B cell (primary cell): ENCODE measurements around the gene ISG15. TPM values are rescaled to one million over a fixed set of nuclear protein-coding genes. Genes with fewer than 3 reads are reported as not detected.

Experiments
- ATAC-seq: fragments of 200-7000 bp; cut with Tn5 transposase; one replicate; pipeline ENCODE4 v1.10.0; 2021; ENCODE audit warnings: low read depth, mild to moderate bottlenecking, moderate number of reproducible peaks, moderate library complexity
- CTCF ChIA-PET: fragments of 350-600 bp; sonication (Branson Sonifier 250); formaldehyde crosslinking; loops from one replicate; lab custom pipeline; 2021; ENCODE audit warnings: antibody characterized with exemption, inconsistent platforms; lab: Charles Lee
- POLR2A ChIA-PET: fragments of 350-600 bp; sonication (Branson Sonifier 250); formaldehyde crosslinking; loops from one replicate; lab custom pipeline; 2021; ENCODE audit warnings: antibody characterized with exemption; lab: Charles Lee
- DNase-seq: peaks from one replicate; pipeline ENCODE4 v3.0.0; 2013
- H2AFZ ChIP-seq: 2 replicates; pipeline ENCODE4 v1.6.1; 2012; ENCODE audit warnings: mild to moderate bottlenecking, low read depth, low read length; ENCODE audit not compliant: insufficient read depth, poor library complexity, severe bottlenecking
- H3K27ac ChIP-seq, 2 donors: 1 replicate in 1 of 2; 2 replicates in 1 of 2; pipeline ENCODE4 v1.5.1; 2012 to 2013; ENCODE audit warnings: low read length in 2 of 2, mild to moderate bottlenecking in 2 of 2, moderate library complexity in 1 of 2
- H3K27me3 ChIP-seq, 4 experiments: fragments of 200-600 bp in 1 of 4; sonication (generic) in 1 of 4; replicated peaks in 1 of 4; 1 replicate in 2 of 4; 2 replicates in 2 of 4; pipeline versions ENCODE4 v1.6.1 to v1.7.0; 2013 to 2016; ENCODE audit warnings: low read length in 3 of 4, mild to moderate bottlenecking in 2 of 4, mixed read lengths in 1 of 4, moderate library complexity in 1 of 4; ENCODE audit not compliant: insufficient read depth in 4 of 4, control insufficient read depth in 3 of 4; ENCODE audit errors: control extremely low read depth in 1 of 4
- H3K36me3 ChIP-seq, 2 experiments: replicated peaks in 1 of 2; 1 replicate in 1 of 2; 2 replicates in 1 of 2; pipeline versions ENCODE4 v1.6.1 to v1.7.1; 2013; ENCODE audit warnings: low read length in 1 of 2; ENCODE audit not compliant: insufficient read depth in 2 of 2, control insufficient read depth in 1 of 2; ENCODE audit errors: control extremely low read depth in 1 of 2, extremely low read depth in 1 of 2
- H3K4me1 ChIP-seq, 2 donors: fragments of 200-600 bp in 1 of 2; sonication (generic) in 1 of 2; 1 replicate in 1 of 2; 2 replicates in 1 of 2; pipeline versions ENCODE4 v1.5.1 to v1.6.1; 2013 to 2017; ENCODE audit warnings: low read length in 2 of 2; ENCODE audit not compliant: control insufficient read depth in 2 of 2, insufficient read depth in 2 of 2
- H3K4me2 ChIP-seq: replicated peaks from 2 replicates; pipeline ENCODE3; 2012; ENCODE audit warnings: mild to moderate bottlenecking, low read depth, low read length; ENCODE audit not compliant: poor library complexity, severe bottlenecking
- H3K4me3 ChIP-seq, 5 experiments: fragments of 200-600 bp in 1 of 5; sonication (generic) in 1 of 5; 1 replicate in 3 of 5; 2 replicates in 2 of 5; pipeline versions ENCODE4 v1.5.1 to v1.7.0; 2011 to 2016; ENCODE audit warnings: low read length in 4 of 5, mild to moderate bottlenecking in 4 of 5, low read depth in 2 of 5, control low read depth in 1 of 5, moderate library complexity in 1 of 5; ENCODE audit not compliant: insufficient read depth in 1 of 5; ENCODE audit errors: control extremely low read depth in 1 of 5, extremely low read depth in 1 of 5
- H3K79me2 ChIP-seq: fragments of 200-600 bp; sonication (generic); one replicate; pipeline ENCODE4 v1.6.0; 2016; ENCODE audit warnings: low read length; ENCODE audit not compliant: control insufficient read depth, insufficient read depth
- H3K9ac ChIP-seq: fragments of 200-600 bp; sonication (generic); 2 replicates; pipeline ENCODE4 v1.6.1; 2017; ENCODE audit warnings: mild to moderate bottlenecking, low read length, moderate library complexity
- H3K9me3 ChIP-seq, 3 donors: one replicate each; pipeline versions ENCODE4 v1.6.1 to v1.7.1; 2013; ENCODE audit warnings: low read length in 2 of 3; ENCODE audit not compliant: control insufficient read depth in 2 of 3, insufficient read depth in 1 of 3; ENCODE audit errors: control extremely low read depth in 1 of 3
- H4K20me1 ChIP-seq: 2 replicates; pipeline ENCODE4 v1.6.0; 2012; ENCODE audit warnings: mild to moderate bottlenecking, low read length; ENCODE audit not compliant: insufficient read depth, control insufficient read depth, poor library complexity, severe bottlenecking
- H3K27ac Mint-ChIP-seq: one replicate; pipeline ENCODE4 v1.8.0; 2021; ENCODE audit warnings: mixed read lengths
- H3K27me3 Mint-ChIP-seq: one replicate; pipeline ENCODE4 v1.8.0; 2021; ENCODE audit warnings: mixed read lengths
- H3K4me1 Mint-ChIP-seq: one replicate; pipeline ENCODE4 v1.8.0; 2021; ENCODE audit warnings: mixed read lengths
- H3K4me3 Mint-ChIP-seq: one replicate; pipeline ENCODE4 v1.8.0; 2021; ENCODE audit warnings: mixed read lengths
- H3K9me3 Mint-ChIP-seq: one replicate; pipeline ENCODE4 v1.8.0; 2022; ENCODE audit warnings: mixed read lengths; ENCODE audit not compliant: insufficient read depth
- EZH2 ChIP-seq: IDR thresholded peaks from 2 replicates; pipeline ENCODE4 v1.6.1; 2012; ENCODE audit warnings: borderline replicate concordance, low read depth, mild to moderate bottlenecking, moderate library complexity, low read length; ENCODE audit not compliant: insufficient read depth, poor library complexity, severe bottlenecking
- WGBS: methylation state at CpG from one replicate; pipeline ENCODE4 v1.1.5; 2013; ENCODE audit warnings: missing lambda C conversion rate; ENCODE audit not compliant: insufficient coverage; 5-methylcytosine and 5-hydroxymethylcytosine counted together
- intact Hi-C: fragments of 100-400 bp; cut with micrococcal nuclease; formaldehyde crosslinking; loops from one replicate; pipeline ENCODE4 v1.10.0; 2022
- polyA plus RNA-seq: library from polyadenylated mRNA; depleted of rRNA; stranded (reverse); fragments of >200 nt; gene quantifications from 2 replicates; pipeline ENCODE4 v1.2.3, GENCODE V29; 2012
- total RNA-seq, 2 donors: library from RNA; stranded (reverse); fragments of 120-200 nt in 1 of 2; gene quantifications; 1 replicate in 1 of 2; 2 replicates in 1 of 2; pipeline versions ENCODE4 v1.2.3 to v1.2.4, GENCODE V29; 2013 to 2022
- TF ChIP-seq, protein P1 (sequence below): fragments of 200-600 bp; IDR thresholded peaks from one replicate; pipeline ENCODE4 v1.8.0; 2022; ENCODE audit warnings: antibody characterized with exemption, mild to moderate bottlenecking

Gene ISG15
- total and polyA plus RNA-seq, 2 donors (not counting 1 experiment from before 2014, with no cell fraction given) = 28.3 to 91.4 TPM

DNA sequence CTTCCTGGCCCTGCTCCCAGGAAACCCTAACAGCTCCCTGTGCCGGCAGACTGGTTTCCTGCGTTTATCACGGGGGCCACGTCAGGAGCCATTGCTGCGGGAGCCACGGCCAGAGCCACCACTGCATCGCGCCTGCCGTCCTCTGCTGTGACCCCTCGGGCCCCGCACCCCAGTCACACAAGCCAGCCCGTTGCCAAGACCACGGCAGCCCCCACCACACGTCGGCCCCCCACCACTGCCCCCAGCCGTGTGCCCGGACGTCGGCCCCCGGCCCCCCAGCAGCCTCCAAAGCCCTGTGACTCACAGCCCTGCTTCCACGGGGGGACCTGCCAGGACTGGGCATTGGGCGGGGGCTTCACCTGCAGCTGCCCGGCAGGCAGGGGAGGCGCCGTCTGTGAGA, 34.7 kb downstream of the ISG15 start:
- CTCF ChIA-PET = no interaction called here
- no peaks in the 10 kb centered on the region for H3K27me3 Mint-ChIP-seq
- TF ChIP-seq, protein P1, sequence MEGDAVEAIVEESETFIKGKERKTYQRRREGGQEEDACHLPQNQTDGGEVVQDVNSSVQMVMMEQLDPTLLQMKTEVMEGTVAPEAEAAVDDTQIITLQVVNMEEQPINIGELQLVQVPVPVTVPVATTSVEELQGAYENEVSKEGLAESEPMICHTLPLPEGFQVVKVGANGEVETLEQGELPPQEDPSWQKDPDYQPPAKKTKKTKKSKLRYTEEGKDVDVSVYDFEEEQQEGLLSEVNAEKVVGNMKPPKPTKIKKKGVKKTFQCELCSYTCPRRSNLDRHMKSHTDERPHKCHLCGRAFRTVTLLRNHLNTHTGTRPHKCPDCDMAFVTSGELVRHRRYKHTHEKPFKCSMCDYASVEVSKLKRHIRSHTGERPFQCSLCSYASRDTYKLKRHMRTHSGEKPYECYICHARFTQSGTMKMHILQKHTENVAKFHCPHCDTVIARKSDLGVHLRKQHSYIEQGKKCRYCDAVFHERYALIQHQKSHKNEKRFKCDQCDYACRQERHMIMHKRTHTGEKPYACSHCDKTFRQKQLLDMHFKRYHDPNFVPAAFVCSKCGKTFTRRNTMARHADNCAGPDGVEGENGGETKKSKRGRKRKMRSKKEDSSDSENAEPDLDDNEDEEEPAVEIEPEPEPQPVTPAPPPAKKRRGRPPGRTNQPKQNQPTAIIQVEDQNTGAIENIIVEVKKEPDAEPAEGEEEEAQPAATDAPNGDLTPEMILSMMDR = no peak
- no peak for TF ChIP-seq EZH2

DNA sequence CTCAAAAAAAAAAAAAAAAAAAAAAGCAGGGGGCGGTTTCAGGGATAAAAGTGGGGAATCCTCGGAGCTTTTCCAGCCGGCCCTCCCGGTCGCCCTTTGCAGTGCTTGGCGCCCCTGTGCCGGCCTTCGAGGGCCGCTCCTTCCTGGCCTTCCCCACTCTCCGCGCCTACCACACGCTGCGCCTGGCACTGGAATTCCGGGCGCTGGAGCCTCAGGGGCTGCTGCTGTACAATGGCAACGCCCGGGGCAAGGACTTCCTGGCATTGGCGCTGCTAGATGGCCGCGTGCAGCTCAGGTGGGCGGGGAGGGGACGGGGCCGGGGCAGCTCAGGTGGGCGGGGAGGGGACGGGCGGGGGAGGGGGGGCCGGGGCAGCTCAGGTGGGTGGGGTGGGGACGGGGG, 35.5 kb downstream of the ISG15 start:
- Histone ChIP-seq H3K79me2 (no peaks in the 10 kb centered on the region), H3K4me2 (no peak overlapping the region), H3K4me1 (no peaks in the 10 kb centered on the region), H3K9ac (no peak overlapping the region), H4K20me1 (no peaks in the 10 kb centered on the region), H3K27me3 (no peaks in the 10 kb centered on the region), H2AFZ (no peak overlapping the region), H3K9me3 (no peaks in the 10 kb centered on the region), H3K27ac (no peak overlapping the region), H3K36me3 (no peaks in the 10 kb centered on the region), H3K4me3 (no peak overlapping the region)
- POLR2A ChIA-PET = no interaction called here
- over 99% methylated on average over 14 of the region's 28 CpGs for WGBS
- intact Hi-C loops = no loop called here
- DNase-seq (no peak), ATAC-seq (no peak)
- Mint-ChIP-seq H3K27me3 (no peaks in the 10 kb centered on the region), H3K27ac (no peak overlapping the region), H3K4me1 (peaks cover 4% of the 10 kb centered on the region), H3K4me3 (no peak overlapping the region), H3K9me3 (no peaks in the 10 kb centered on the region)
- no peak for TF ChIP-seq EZH2
- TF ChIP-seq, protein P1 = no peak
- CTCF ChIA-PET = no interaction called here

More for the DNA sequence above, 34.7 kb downstream of the ISG15 start:
- Mint-ChIP-seq H3K9me3 (no peaks in the 10 kb centered on the region), H3K27ac (no peak overlapping the region), H3K4me3 (no peak overlapping the region), H3K4me1 (peaks cover 5% of the 10 kb centered on the region)
- Histone ChIP-seq H3K4me2 (no peak overlapping the region), H3K9ac (no peak overlapping the region), H3K27ac (no peak overlapping the region), H3K4me1 (no peaks in the 10 kb centered on the region), H3K79me2 (no peaks in the 10 kb centered on the region), H2AFZ (no peak overlapping the region), H4K20me1 (no peaks in the 10 kb centered on the region), H3K4me3 (no peak overlapping the region), H3K36me3 (no peaks in the 10 kb centered on the region), H3K9me3 (peaks cover 0 to 3% (median 0%) of the 10 kb centered on the region in 3 donors), H3K27me3 (no peaks in the 10 kb centered on the region)
- no peak for DNase-seq
- POLR2A ChIA-PET = no interaction called here
- WGBS = 88% methylated on average over 23 of the region's 25 CpGs
- no peak for ATAC-seq
- intact Hi-C loops = no loop called here
